Renal pelvis (tissue), 4 donors: ENCODE data around the gene C6orf47. TPM values are rescaled to one million over a fixed set of nuclear protein-coding genes. Genes with fewer than 3 reads are reported as not detected.

Source experiments
- DNase-seq: peaks from one replicate; pipeline ENCODE4 v3.0.0-alpha.2; 2013
- polyA plus RNA-seq, 3 donors: library from polyadenylated mRNA; unstranded; fragments of 120-200 nt; gene quantifications; one replicate each; pipeline ENCODE4 v1.2.1, GENCODE V29; 2013; ENCODE audit not compliant: insufficient read length in 3 of 3

C6orf47 gene
- polyA plus RNA-seq, 3 donors: 19.6 to 24.4 (median 20.5) TPM

DNA sequence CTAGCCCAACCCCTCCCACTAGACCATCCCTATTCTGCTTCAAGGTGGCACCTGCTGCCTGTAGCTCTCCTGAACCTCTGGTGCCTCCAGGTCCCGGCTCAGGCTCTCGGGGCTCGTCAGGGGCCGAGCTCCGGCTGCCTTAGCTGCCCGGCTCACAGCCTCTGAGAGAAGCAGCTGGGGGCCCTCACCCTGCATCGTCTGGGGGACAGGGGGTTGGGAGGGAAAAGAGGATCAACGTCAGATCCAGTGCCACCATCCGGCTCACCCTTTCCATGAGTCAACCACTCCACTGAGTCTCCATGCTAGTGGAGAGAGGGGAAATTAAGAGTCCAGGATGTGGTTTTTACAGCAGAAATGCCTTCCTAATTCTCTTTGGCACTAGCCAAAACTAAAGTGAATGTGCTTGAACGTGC is 21.1 kb downstream of the C6orf47 start:
- no peak for DNase-seq

DNA sequence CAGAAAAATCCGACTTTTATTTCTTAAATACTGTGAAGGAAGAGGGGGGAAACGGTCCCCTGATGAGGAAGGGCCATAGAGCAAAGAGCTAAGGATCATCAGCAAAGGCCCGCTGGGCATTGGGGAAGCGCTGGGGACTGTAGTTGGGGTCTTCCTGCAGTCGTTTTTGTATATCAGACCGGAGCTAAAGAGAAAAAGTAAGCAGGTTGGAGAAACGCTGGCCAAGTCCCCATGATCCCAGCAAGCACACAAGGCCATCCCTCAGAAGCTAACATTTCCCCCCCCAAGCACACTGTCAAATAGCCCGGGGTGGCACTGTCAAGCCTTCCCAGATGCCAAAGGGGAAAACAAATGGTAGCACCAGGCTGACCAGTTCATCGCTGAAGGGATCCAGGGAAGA is 21.5 kb downstream of the C6orf47 start:
- no peak for DNase-seq

DNA sequence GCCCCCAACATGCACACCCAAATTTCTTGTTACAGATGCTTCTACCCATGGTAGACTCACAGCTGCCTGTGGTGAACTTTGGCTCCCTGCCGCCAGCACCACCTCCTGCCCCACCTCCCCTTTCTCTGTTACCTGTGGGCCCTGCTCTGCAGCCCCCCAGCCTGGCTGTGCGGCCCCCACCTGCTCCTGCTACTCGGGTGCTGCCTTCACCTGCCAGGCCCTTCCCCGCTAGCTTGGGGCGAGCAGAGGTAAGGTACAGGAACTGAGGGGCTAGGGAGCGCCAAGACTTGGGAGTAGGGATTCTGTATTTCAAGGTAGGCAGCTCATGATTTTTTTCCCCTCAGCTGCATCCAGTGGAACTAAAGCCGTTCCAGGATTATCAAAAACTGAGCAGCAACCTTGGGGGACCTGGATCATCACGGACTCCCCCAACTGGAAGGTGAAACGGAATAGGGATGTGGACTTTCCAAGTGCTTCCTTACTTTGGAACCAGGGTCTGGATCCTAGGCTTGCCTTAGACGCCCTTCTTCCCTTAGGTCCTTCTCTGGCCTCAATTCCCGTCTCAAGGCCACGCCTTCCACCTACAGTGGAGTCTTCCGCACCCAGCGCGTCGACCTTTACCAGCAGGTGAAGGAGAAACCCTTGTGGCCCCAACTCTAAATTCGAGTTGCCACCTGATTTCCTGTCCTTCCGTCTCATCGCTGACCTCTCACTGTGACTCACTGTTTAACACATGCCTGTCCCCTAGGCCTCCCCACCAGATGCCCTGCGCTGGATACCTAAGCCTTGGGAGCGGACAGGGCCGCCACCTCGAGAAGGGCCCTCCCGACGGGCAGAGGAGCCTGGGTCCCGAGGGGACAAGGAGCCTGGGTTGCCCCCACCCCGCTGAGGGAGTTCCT is 23.6 kb downstream of the C6orf47 start:
- DNase-seq: no peak

- no peak for DNase-seq
These were observed 25.5 kb downstream of the C6orf47 start for GRCh38 chr6:31634969-31635575.

DNA sequence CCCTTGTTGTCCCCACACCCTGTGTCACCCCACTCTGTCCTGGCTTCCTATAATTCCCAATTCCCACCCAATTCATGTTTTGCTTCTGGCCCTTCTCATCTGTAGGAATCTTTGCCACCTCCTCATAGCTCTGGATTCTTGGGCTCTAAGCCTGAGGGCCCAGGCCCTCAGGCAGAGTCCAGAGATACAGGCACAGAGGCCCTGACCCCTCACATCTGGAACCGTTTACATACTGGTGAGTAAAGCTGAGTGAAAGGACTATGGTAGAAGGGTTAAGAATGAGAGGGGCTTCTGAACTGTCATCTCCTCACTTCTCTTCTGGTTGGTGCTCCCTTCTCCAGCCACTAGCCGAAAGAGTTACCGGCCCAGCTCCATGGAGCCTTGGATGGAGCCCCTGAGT is 26.4 kb downstream of the C6orf47 start:
- no peak for DNase-seq

- DNase-seq: no peak
These were observed 27.1 kb downstream of the C6orf47 start for GRCh38 chr6:31633447-31633846.

GRCh38 chr6:31632279-31632946 is 28.2 kb downstream of the C6orf47 start:
- no peak for DNase-seq

GRCh38 chr6:31631681-31632278 is 28.8 kb downstream of the C6orf47 start:
- DNase-seq: no peak

DNA sequence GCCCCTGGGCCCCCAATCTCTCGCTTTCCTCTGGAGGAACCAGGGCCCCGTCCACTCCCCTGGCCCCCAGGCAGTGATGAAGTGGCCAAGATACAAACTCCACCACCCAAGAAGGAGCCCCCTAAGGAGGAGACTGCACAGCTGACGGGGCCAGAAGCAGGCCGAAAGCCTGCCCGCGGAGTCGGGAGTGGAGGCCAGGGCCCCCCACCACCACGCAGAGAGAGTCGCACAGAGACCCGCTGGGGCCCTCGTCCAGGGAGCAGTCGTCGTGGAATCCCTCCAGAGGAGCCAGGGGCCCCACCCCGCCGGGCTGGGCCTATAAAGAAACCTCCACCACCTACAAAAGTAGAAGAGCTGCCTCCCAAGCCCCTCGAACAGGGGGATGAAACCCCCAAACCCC is 29.4 kb downstream of the C6orf47 start:
- no peak for DNase-seq

GRCh38 chr6:31630177-31630934 is 30.2 kb downstream of the C6orf47 start:
- DNase-seq: no peak

GRCh38 chr6:31629014-31629413 is 31.6 kb downstream of the C6orf47 start:
- no peak for DNase-seq

DNA sequence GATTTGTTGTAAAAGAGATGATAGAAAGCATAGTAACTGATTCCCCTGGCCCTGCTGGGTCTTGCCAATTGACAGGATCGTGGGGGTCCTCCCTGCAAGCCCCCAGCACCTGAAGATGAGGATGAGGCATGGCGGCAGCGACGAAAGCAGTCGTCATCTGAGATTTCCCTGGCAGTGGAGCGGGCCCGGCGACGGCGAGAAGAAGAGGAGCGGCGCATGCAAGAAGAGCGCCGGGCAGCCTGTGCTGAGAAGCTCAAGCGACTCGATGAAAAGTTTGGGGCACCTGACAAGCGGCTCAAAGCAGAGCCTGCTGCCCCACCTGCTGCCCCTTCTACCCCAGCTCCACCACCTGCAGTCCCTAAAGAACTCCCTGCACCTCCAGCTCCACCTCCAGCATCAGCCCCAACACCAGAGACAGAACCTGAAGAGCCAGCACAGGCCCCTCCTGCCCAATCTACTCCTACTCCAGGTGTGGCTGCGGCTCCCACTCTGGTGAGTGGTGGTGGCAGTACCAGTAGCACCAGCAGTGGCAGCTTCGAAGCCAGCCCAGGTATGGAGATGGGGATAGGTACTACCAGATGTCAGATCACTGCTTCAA is 32.8 kb downstream of the C6orf47 start:
- no peak for DNase-seq

DNA sequence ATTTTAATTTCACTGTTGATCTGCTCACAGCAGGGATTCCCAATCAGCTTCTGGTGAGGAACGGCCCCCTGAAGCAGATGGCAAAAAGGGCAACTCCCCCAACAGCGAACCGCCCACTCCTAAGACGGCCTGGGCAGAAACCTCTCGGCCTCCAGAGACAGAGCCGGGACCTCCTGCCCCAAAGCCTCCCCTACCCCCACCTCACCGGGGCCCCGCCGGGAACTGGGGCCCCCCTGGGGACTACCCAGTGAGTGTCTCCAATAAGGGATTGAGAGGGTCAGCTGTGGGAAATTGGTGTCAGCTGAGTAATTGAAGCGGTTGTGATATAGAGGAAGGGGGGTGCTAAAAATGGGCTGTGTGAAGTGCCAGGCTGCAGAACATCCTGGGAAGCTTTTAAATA is 33.6 kb downstream of the C6orf47 start:
- DNase-seq: no peak

GRCh38 chr6:31624070-31624469 is 36.5 kb downstream of the C6orf47 start:
- no peak for DNase-seq

- DNase-seq: no peak
These were observed 37.9 kb downstream of the C6orf47 start for GRCh38 chr6:31622684-31623091.

DNA sequence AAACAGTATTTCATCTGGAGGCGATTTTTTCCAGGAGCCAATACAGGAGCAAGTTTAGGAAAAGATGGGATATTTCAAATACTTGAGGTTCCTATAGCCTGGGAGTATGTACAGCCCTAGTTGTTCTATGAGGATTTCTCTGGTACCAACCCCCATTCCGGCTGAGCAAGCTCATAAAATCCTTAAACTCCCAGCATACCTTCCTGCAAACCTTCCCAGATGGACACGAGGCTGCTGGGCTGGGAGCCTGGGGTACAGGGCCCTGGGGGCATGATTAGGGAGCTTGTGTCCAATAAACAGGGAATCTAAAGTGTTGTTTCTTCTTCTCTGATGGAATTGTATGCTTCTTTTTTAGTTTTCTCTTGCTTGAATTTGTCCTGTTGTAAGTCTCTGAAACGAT is 38.6 kb downstream of the C6orf47 start:
- peak; percentile 21 for DNase-seq

DNA sequence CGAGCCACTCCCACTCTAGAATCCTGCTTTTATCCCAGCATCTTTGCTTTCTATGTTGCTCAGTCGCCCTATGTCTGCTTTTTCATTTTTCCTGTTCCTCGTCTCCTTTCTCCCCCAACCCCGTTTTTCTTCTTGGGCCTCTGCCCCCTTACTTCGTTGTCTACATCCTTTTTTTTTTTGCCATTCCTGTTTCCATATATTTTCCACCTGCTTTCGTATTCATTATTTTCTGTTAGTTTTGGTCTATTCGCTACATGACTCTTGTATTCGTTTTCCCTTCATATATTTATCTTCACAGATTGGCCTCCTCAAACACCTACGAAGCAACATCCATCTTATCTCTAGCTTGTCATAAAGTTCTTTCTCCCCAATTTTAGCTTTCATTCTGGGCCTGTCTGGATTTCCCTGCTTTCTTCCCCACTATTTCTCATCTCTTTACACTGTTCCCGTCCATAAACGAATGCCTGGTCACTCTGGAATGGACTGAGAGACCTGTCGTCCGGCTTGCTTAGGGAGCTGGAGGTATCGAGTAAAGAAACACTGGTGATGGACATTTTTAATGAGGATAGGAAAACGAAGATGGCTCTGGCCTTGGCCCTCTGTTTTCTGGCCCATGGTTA is 39.1 kb downstream of the C6orf47 start:
- no peak for DNase-seq

DNA sequence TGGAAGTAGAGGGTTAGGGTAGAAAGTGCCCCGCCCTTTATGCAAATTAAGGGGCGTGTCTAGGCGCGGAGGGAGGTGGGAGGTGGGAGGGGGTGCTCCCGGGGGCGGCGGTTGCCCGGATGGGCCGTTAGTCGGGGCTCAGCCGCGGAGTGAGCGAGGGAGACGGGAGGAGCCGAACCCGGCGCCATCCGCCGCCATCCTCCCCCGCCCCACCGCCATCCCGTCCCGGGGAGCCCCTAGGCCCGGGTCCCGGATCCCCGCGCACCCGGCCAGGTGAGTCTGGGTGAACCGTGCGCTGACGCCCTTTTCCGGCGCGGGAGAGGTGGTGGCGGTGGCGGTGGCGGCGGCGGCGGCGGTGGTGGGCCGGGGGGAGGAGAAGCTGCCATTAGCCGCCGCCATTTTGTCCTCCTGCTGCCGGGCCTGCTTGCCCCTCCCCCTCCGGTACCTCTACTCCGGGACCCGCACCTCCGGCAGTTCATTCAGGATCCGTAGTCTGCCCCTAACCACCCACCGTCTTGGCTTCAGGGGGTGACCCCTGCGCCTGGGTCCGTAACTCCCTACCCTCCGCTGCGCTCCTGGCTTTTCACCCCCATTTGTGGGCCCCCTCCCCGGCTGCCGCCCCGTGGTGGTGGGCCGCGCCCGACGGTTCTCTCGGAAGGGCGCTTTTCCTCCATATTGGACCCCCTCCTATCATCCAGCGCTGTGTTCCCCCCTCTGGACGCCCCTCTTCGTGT is 39.8 kb downstream of the C6orf47 start, which contains the start of gene PRRC2A:
Gene PRRC2A (plus strand): TSS at position 130 of the 734 bp plus-strand sequence. CDS start 2,075 bp downstream, outside the sequence.
- peak; percentile 75 for DNase-seq

DNA sequence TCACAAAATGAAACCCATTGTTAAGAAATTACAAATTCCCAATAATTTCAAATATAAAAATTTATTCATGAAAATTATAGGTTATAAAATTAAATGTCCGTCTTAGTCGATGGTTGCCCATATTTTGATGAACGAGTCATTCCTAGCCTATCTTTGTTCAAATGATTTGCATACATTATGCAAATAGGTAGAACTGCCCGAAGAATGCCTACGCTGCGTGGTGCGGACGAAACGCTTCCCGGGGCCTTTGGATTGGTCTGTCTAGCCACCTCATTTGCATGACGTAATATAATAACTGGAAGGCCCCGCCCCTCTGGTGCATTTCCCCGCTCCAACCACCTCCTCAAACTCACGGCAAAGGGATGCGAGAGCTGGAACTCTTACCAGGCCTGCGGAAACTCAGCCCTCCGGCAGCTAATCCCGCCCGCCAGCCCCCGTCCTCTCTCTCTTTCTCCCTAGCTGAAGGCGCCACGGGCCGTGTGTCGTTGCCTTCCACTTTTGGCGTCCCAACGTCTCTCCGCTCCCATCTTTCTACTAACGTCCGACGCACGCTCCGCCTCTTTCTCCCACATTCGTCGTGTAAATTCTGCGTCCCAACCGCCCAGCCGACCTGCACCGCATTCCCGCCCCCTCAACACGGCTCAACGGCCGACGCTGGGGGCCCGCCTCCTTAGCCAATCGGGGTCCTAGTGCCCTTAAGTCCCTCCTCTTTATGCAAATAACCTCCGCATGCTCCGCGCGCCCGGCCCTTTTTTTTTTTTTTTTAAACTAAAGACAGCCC is 40.6 kb downstream of the C6orf47 start:
- peak; percentile 99 for DNase-seq
